ENCODE results near the gene ACADSB. TPM values are rescaled to one million over a fixed set of nuclear protein-coding genes. Genes with fewer than 3 reads are reported as not detected.
A peak's percentile ranks its signal among the peaks of the same experiment; 100 is the strongest.

The ACADSB gene
- total and polyA plus RNA-seq, 7 experiments from 2014 or later = 23.7 to 47.0 (median 27.3) TPM

DNA sequence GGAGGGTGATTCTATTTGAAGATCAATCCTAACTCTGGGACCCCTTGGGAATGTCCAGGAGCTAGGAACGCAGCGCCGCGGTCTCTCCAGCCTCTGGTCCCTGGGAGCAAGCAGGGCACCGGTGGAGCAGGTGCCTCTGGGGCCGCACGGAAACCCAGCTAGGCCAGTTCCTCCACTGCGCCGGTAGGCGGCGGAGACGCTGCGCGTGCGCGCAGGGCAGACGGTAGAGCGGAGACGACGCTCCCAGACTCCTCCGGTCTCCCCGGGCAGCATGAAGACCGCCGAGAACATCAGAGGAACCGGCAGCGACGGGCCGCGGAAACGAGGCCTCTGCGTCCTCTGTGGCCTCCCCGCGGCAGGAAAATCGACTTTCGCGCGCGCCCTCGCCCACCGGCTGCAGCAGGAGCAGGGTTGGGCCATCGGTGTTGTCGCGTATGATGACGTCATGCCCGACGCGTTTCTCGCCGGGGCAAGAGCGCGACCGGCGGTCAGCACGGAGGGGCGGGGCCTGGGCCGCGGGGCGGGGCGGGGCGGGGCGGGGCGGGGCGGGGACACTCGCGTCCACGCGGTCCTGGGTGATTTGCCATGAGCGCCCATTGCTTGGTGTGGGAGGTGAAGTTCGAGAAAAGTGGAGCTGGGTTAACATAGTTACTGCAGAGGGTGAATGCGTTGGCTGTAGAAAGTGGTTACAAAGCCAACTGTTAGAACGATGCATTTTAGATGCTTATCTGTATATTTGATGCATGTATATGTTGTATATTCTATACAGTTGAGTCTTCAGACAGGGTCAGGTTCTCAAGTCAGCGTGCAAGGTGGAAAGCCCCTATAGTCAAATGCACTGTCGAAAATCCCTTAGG, 28.4 kb upstream of the ACADSB start, which contains the start of gene PSTK:
PSTK (plus strand) TSS at position 193 of the 857 bp plus-strand sequence; CDS start at position 272, 79 bp downstream.
- H3K27ac Mint-ChIP-seq = peak within 1 kb of the TSS; percentile 89 to 98 (median 96)
- DNase-seq (peak; percentile 84 to 90 (median 88)), ATAC-seq (peak; percentile 97)
- H3K4me1 Mint-ChIP-seq = peaks cover 15 to 29% (median 24%) of the 10 kb centered on the region in 7 donors
- peaks cover 3 to 5% (median 5%) of the 10 kb centered on the region in 5 donors for H3K36me3 Mint-ChIP-seq
- peaks cover 0 to 5% (median 0%) of the 10 kb centered on the region in 11 donors for H3K9me3 Mint-ChIP-seq
- intact Hi-C loops (cut with micrococcal nuclease) = loop anchor here (1.0 to 10.0 kb wide), 5 partner anchors 26 to 1006 kb away; partner anchors contain the start of genes C10orf88 (in 2 of the 2), IKZF5 (in 2 of the 2), BUB3 (in 1 of the 2) and FAM24B (in 1 of the 2)
- peak within 1 kb of the TSS; percentile 89 for H3K27ac ChIP-seq (ENCODE audit: low read depth, low read length)
- ChIA-PET CTCF (interaction anchor here (0.7 to 1.5 kb wide), 6 partner anchors 18 to 1768 kb away, joined by 3 to 5 read pairs (median 3); no protein-coding TSS in a partner anchor), POLR2A (interaction anchor here (0.5 to 6.2 kb wide), 8 partner anchors 20 to 173 kb away, joined by 3 to 71 read pairs (median 3); partner anchors contain the start of genes ACADSB, BUB3, C10orf88 and IKZF5)
- H3K4me3 ChIP-seq (ENCODE audit: low read length) = peak within 1 kb of the TSS; percentile 67
- peaks cover 0 to 3% (median 0%) of the 10 kb centered on the region in 3 experiments for H3K36me3 ChIP-seq (ENCODE audit: control insufficient read depth in 2 of 3, insufficient read depth in 3 of 3, low read length in 3 of 3)
- H3K27me3 ChIP-seq (ENCODE audit: control insufficient read depth in 2 of 2, insufficient read depth in 2 of 2, low read length in 2 of 2) = no peaks in the 10 kb centered on the region
- peak within 1 kb of the TSS; percentile 87 to 95 (median 91) for H3K4me3 Mint-ChIP-seq
- H3K9me3 ChIP-seq (ENCODE audit: control insufficient read depth in 2 of 3, low read length in 3 of 3) = no peaks in the 10 kb centered on the region
- H3K27me3 Mint-ChIP-seq = peaks cover 0 to 13% (median 0%) of the 10 kb centered on the region in 5 donors
- peaks cover 7 to 14% of the 10 kb centered on the region in 2 donors for H3K4me1 ChIP-seq (ENCODE audit: control insufficient read depth in 2 of 2, insufficient read depth in 2 of 2, low read length in 2 of 2)

- ATAC-seq (no peak), DNase-seq (peak in 1 of 9 donors; percentile 11)
- H3K27ac Mint-ChIP-seq = peak overlapping the region; percentile 20 to 97 (median 95)
- Histone ChIP-seq H3K4me1 (ENCODE audit: control insufficient read depth in 2 of 2, insufficient read depth in 2 of 2, low read length in 2 of 2) (peaks cover 7 to 14% of the 10 kb centered on the region in 2 donors), H3K27me3 (ENCODE audit: control insufficient read depth in 2 of 2, insufficient read depth in 2 of 2, low read length in 2 of 2) (no peaks in the 10 kb centered on the region), H3K4me3 (ENCODE audit: low read length) (peak overlapping the region; percentile 41), H3K9me3 (ENCODE audit: control insufficient read depth in 2 of 3, low read length in 3 of 3) (no peaks in the 10 kb centered on the region), H3K36me3 (ENCODE audit: control insufficient read depth in 2 of 3, insufficient read depth in 3 of 3, low read length in 3 of 3) (peaks cover 0 to 3% (median 0%) of the 10 kb centered on the region in 3 experiments), H3K27ac (ENCODE audit: low read depth, low read length) (no peak overlapping the region)
- peak overlapping the region; percentile 87 to 95 (median 91) for H3K4me3 Mint-ChIP-seq
- H3K27me3 Mint-ChIP-seq = peaks cover 0 to 9% (median 0%) of the 10 kb centered on the region in 5 donors
- intact Hi-C loops (cut with micrococcal nuclease) = loop anchor here (1.0 to 10.0 kb wide), 3 partner anchors 27 to 1006 kb away; partner anchors contain the start of genes C10orf88 (in 1 of the 2), IKZF5 (in 1 of the 2) and NSMCE4A (in 1 of the 2)
- ChIA-PET POLR2A (interaction anchor here (0.6 to 6.2 kb wide), 4 partner anchors 27 to 101 kb away, joined by 3 to 71 read pairs (median 10); partner anchors contain the start of genes ACADSB, C10orf88 and IKZF5), CTCF (interaction anchor here (1.4 to 1.5 kb wide), 2 partner anchors 17 to 29 kb away, joined by 4 to 5 read pairs; no protein-coding TSS in a partner anchor)
- peaks cover 15 to 29% (median 24%) of the 10 kb centered on the region in 7 donors for H3K4me1 Mint-ChIP-seq
- H3K9me3 Mint-ChIP-seq = peaks cover 0 to 5% (median 0%) of the 10 kb centered on the region in 11 donors
- H3K36me3 Mint-ChIP-seq = peaks cover 3 to 5% (median 5%) of the 10 kb centered on the region in 5 donors
Observed at GRCh38 chr10:122981066-122981464, 27.7 kb upstream of the ACADSB start.

DNA sequence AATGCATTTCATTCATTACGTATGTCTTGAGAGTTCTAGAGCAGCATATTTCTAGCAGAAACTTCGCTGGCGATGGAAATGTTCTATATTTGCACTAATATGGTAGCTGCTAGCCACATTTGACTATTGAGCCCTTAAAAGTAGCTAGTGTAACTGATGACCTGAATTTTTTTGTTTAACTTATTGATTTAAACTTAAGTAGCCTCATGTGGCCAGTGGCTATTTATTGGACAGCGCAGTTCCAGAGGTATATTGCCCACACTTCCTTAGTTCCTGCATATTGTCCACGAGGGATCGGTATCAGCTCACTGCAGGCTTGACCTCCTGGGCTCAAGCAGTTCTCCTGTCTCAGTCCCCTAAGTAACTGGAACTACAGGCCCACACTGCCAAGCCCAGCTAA, 24.9 kb upstream of the ACADSB start:
- no peaks in the 10 kb centered on the region for H3K9me3 ChIP-seq (ENCODE audit: control insufficient read depth in 2 of 3, low read length in 3 of 3)
- intact Hi-C loops (cut with micrococcal nuclease) = loop anchor here in 1 of 2 donors (10.0 kb wide), 1 partner anchor 1009 kb away; the partner anchor contains the start of gene NSMCE4A
- no peak overlapping the region for H3K4me3 ChIP-seq (ENCODE audit: low read length)
- Mint-ChIP-seq H3K9me3 (peaks cover 0 to 5% (median 0%) of the 10 kb centered on the region in 11 donors), H3K27ac (no peak overlapping the region), H3K27me3 (no peaks in the 10 kb centered on the region), H3K4me3 (no peak overlapping the region), H3K36me3 (peaks cover 3 to 8% (median 5%) of the 10 kb centered on the region in 5 donors), H3K4me1 (peaks cover 13 to 29% (median 24%) of the 10 kb centered on the region in 7 donors)
- peaks cover 7 to 14% of the 10 kb centered on the region in 2 donors for H3K4me1 ChIP-seq (ENCODE audit: control insufficient read depth in 2 of 2, insufficient read depth in 2 of 2, low read length in 2 of 2)
- DNase-seq = no peak
- H3K27ac ChIP-seq (ENCODE audit: low read depth, low read length) = no peak overlapping the region
- H3K36me3 ChIP-seq (ENCODE audit: control insufficient read depth in 2 of 3, insufficient read depth in 3 of 3, low read length in 3 of 3) = peaks cover 0 to 3% (median 0%) of the 10 kb centered on the region in 3 experiments
- no peak for ATAC-seq
- CTCF ChIA-PET = interaction anchor here (0.6 kb wide), 1 partner anchor 172 kb away, joined by 4 read pairs; no protein-coding TSS in a partner anchor
- no peaks in the 10 kb centered on the region for H3K27me3 ChIP-seq (ENCODE audit: control insufficient read depth in 2 of 2, insufficient read depth in 2 of 2, low read length in 2 of 2)
- POLR2A ChIA-PET = interaction anchor here (0.6 to 6.2 kb wide), 2 partner anchors 24 to 56 kb away, joined by 4 to 71 read pairs; partner anchors contain the start of genes ACADSB and IKZF5

DNA sequence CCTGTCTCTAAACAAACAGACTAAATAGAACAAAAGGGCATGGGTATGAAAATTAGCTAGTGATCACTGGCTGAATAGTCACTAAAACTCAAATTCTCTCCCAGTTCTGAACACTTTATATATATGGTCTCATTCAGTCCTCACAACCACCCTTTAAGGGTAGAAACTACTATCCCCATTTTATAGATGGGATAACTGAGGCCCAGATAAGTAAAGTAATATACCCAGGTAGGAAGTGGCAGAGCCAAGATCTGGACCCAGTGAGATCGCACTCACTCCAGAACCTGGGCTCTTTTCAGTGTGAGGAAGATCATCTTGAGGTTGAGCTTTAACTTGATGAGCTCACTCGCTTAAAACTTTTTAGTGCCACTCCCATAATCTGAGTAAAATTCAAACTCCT, 24.1 kb upstream of the ACADSB start:
- H3K27ac ChIP-seq (ENCODE audit: low read depth, low read length) = no peak overlapping the region
- ChIA-PET POLR2A (interaction anchor here (6.2 kb wide), 1 partner anchor 23 kb away, joined by 71 read pairs; the partner anchor contains the start of genes ACADSB and IKZF5), CTCF (no interaction called here)
- H3K27me3 ChIP-seq (ENCODE audit: control insufficient read depth in 2 of 2, insufficient read depth in 2 of 2, low read length in 2 of 2) = no peaks in the 10 kb centered on the region
- H3K4me1 Mint-ChIP-seq = peaks cover 13 to 28% (median 23%) of the 10 kb centered on the region in 7 donors
- H3K9me3 Mint-ChIP-seq = peaks cover 0 to 5% (median 0%) of the 10 kb centered on the region in 11 donors
- intact Hi-C loops (cut with micrococcal nuclease) = loop anchor here in 1 of 2 donors (10.0 kb wide), 1 partner anchor 1010 kb away; the partner anchor contains the start of gene NSMCE4A
- ATAC-seq = no peak
- no peaks in the 10 kb centered on the region for H3K27me3 Mint-ChIP-seq
- peak overlapping the region in 2 of 9 donors; percentile 3 to 33 for H3K27ac Mint-ChIP-seq
- peaks cover 3 to 8% (median 5%) of the 10 kb centered on the region in 5 donors for H3K36me3 Mint-ChIP-seq
- no peaks in the 10 kb centered on the region for H3K9me3 ChIP-seq (ENCODE audit: control insufficient read depth in 2 of 3, low read length in 3 of 3)
- no peak overlapping the region for H3K4me3 ChIP-seq (ENCODE audit: low read length)
- peaks cover 7 to 14% of the 10 kb centered on the region in 2 donors for H3K4me1 ChIP-seq (ENCODE audit: control insufficient read depth in 2 of 2, insufficient read depth in 2 of 2, low read length in 2 of 2)
- no peak overlapping the region for H3K4me3 Mint-ChIP-seq
- H3K36me3 ChIP-seq (ENCODE audit: control insufficient read depth in 2 of 3, insufficient read depth in 3 of 3, low read length in 3 of 3) = peaks cover 0 to 3% (median 0%) of the 10 kb centered on the region in 3 experiments
- no peak for DNase-seq

GRCh38 chr10:122986335-122986734, 22.5 kb upstream of the ACADSB start:
- ATAC-seq = no peak
- Histone ChIP-seq H3K9me3 (ENCODE audit: control insufficient read depth in 2 of 3, low read length in 3 of 3) (no peaks in the 10 kb centered on the region), H3K27ac (ENCODE audit: low read depth, low read length) (no peak overlapping the region), H3K4me1 (ENCODE audit: control insufficient read depth in 2 of 2, insufficient read depth in 2 of 2, low read length in 2 of 2) (peaks cover under 1 to 3% of the 10 kb centered on the region in 2 donors), H3K27me3 (ENCODE audit: control insufficient read depth in 2 of 2, insufficient read depth in 2 of 2, low read length in 2 of 2) (no peaks in the 10 kb centered on the region), H3K36me3 (ENCODE audit: control insufficient read depth in 2 of 3, insufficient read depth in 3 of 3, low read length in 3 of 3) (peaks cover 0 to 3% (median 0%) of the 10 kb centered on the region in 3 experiments), H3K4me3 (ENCODE audit: low read length) (no peak overlapping the region)
- CTCF ChIA-PET = no interaction called here
- DNase-seq = no peak
- no peaks in the 10 kb centered on the region for H3K27me3 Mint-ChIP-seq
- H3K4me3 Mint-ChIP-seq = no peak overlapping the region
- POLR2A ChIA-PET = interaction anchor here (1.1 kb wide), 1 partner anchor 22 kb away, joined by 3 read pairs; the partner anchor contains the start of genes ACADSB and IKZF5
- H3K27ac Mint-ChIP-seq = peak overlapping the region in 1 of 9 donors; percentile 76
- H3K4me1 Mint-ChIP-seq = peaks cover 2 to 15% (median 9%) of the 10 kb centered on the region in 7 donors
- no peaks in the 10 kb centered on the region for H3K9me3 Mint-ChIP-seq
- intact Hi-C loops (cut with micrococcal nuclease) = loop anchor here in 1 of 2 donors (10.0 kb wide), 1 partner anchor 1012 kb away; the partner anchor contains the start of gene NSMCE4A
- H3K36me3 Mint-ChIP-seq = peaks cover 3 to 9% (median 5%) of the 10 kb centered on the region in 5 donors
